ENCODE measurements around the gene RASSF8.

RASSF8 gene, protein sequence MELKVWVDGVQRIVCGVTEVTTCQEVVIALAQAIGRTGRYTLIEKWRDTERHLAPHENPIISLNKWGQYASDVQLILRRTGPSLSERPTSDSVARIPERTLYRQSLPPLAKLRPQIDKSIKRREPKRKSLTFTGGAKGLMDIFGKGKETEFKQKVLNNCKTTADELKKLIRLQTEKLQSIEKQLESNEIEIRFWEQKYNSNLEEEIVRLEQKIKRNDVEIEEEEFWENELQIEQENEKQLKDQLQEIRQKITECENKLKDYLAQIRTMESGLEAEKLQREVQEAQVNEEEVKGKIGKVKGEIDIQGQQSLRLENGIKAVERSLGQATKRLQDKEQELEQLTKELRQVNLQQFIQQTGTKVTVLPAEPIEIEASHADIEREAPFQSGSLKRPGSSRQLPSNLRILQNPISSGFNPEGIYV

DNA sequence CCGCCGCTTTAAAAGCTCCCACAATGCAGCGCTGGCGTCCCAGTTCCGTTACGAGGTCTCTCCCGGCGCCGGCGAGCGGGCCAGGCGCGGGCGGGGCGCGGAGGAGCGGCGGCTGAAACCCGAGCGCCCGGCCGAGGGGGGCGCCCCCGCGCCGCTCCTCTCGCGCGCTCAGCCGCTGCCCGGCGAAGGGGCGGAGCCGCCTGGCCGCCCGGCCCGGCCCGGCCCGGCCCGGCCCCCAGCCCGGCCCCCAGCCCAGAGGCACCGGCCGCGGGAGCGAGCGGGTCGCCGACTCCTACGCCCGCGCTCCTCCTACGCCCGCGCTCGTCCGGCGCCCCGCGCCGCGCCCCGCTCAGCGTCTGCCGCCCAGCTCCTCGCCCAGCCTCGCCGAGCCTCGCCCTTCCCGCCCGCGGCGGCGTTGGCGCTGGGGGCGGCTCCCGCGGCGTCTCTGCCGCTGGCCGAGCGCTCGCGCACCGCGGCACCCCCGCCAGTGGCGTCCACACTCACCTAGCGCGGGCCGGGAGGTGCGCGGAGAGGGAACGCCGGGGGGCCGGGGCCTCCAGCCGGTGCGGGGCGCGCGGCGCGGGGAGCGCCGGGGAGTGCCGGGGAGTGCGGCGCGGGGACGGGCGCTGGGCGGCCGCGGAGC, at the start of gene RASSF8:
RASSF8 (plus strand) TSS at position 255 of the 643 bp plus-strand sequence. CDS start 96,662 bp downstream, outside the sequence.
- Histone ChIP-seq H3K4me1 (ENCODE audit: low read length) (peaks cover 14% of the 10 kb centered on the region), H3K4me3 (ENCODE audit: low read length) (peak within 1 kb of the TSS; percentile 82), H3K9ac (ENCODE audit: low read length) (peak within 1 kb of the TSS; percentile 75), H3K27ac (ENCODE audit: low read length) (peak within 1 kb of the TSS; percentile 22; the same call in 1 of the 2 replicates), H3K9me3 (ENCODE audit: insufficient read depth, low read length) (no peaks in the 10 kb centered on the region), H3K36me3 (replicated peaks; ENCODE audit: low read depth, low read length) (no peaks in the 10 kb centered on the region), H3K27me3 (ENCODE audit: low read depth, low read length) (0 out of 2 replicates have a peak, but pooled peaks cover 2% of the 10 kb centered on the region), H4K20me1 (ENCODE audit: insufficient read depth, low read length) (peaks cover 4% of the 10 kb centered on the region; the same call in 1 of the 2 replicates), H3K79me2 (ENCODE audit: low read length) (peaks cover 7% of the 10 kb centered on the region; the same call in 1 of the 2 replicates), H2AFZ (ENCODE audit: low read depth, low read length) (peak within 1 kb of the TSS; percentile 69), H3K4me2 (ENCODE audit: low read length) (peak within 1 kb of the TSS; percentile 83)
- TF ChIP-seq EZH2phosphoT487 (IDR thresholded peaks at IDR 0.05; ENCODE audit: low read depth): no peak
- TF ChIP-seq, protein P1, sequence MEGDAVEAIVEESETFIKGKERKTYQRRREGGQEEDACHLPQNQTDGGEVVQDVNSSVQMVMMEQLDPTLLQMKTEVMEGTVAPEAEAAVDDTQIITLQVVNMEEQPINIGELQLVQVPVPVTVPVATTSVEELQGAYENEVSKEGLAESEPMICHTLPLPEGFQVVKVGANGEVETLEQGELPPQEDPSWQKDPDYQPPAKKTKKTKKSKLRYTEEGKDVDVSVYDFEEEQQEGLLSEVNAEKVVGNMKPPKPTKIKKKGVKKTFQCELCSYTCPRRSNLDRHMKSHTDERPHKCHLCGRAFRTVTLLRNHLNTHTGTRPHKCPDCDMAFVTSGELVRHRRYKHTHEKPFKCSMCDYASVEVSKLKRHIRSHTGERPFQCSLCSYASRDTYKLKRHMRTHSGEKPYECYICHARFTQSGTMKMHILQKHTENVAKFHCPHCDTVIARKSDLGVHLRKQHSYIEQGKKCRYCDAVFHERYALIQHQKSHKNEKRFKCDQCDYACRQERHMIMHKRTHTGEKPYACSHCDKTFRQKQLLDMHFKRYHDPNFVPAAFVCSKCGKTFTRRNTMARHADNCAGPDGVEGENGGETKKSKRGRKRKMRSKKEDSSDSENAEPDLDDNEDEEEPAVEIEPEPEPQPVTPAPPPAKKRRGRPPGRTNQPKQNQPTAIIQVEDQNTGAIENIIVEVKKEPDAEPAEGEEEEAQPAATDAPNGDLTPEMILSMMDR (IDR thresholded peaks at IDR 0.05; ENCODE audit: low read depth, low read length): no peak

DNA sequence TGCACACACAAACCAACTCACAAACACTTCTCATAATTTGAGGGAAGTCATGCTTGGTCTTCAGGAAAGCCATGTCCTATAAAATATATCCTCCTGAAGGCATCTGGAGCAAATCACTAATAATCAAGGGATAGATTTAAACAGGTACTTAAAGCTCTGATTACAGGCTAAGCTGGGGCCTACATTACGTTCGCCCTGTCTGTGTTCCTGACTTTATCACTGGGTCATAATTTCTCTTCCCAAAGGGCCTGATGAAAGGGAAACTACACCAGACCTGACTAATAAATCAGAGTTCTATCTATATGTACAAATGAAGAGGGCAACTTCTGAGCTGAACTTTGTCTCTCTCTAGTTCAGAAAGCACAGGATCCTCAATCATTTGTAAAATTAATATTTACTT, 43.9 kb upstream of the RASSF8 start:
- no peak overlapping the region for H3K27ac ChIP-seq (ENCODE audit: low read length)
- no peaks in the 10 kb centered on the region for H3K79me2 ChIP-seq (ENCODE audit: low read length)
- no peaks in the 10 kb centered on the region for H3K4me1 ChIP-seq (ENCODE audit: low read length)
- no peaks in the 10 kb centered on the region for H3K9me3 ChIP-seq (ENCODE audit: insufficient read depth, low read length)
- H2AFZ ChIP-seq (ENCODE audit: low read depth, low read length): no peak overlapping the region
- H3K27me3 ChIP-seq (ENCODE audit: low read depth, low read length): no peaks in the 10 kb centered on the region
- no peak overlapping the region for H3K4me2 ChIP-seq (ENCODE audit: low read length)
- H3K9ac ChIP-seq (ENCODE audit: low read length): no peak overlapping the region
- H3K4me3 ChIP-seq (ENCODE audit: low read length): no peak overlapping the region
- no peaks in the 10 kb centered on the region for H4K20me1 ChIP-seq (ENCODE audit: insufficient read depth, low read length)
- H3K36me3 ChIP-seq (replicated peaks; ENCODE audit: low read depth, low read length): no peaks in the 10 kb centered on the region
- no peak for TF ChIP-seq EZH2phosphoT487 (IDR thresholded peaks at IDR 0.05; ENCODE audit: low read depth)
- TF ChIP-seq, protein P1 (IDR thresholded peaks at IDR 0.05; ENCODE audit: low read depth, low read length): no peak

DNA sequence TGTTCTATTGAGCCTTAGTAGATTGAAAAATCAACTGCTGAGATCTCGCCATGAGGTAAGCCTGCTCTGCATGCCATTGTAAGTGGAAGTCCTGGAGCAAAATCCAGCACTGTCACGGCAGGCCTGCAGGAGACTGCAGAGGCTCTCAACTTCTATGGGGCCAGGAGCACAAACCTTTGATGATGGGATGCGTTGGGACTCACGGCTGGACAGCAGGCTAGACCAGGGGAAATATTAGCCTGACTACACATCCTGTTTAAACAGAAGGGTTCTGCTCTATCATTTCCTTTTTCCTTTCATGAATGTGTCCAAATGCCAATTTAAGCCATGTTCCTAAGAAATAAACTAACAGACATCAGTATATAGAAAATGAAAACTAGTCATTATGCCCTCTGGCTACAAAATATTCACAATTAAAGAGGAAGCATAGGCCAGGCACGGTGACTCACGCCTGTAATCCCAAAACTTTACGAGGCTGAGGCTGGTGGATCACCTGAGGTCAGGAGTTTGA, 33.9 kb upstream of the RASSF8 start:
- no peak for TF ChIP-seq EZH2phosphoT487 (IDR thresholded peaks at IDR 0.05; ENCODE audit: low read depth)
- TF ChIP-seq, protein P1 (IDR thresholded peaks at IDR 0.05; ENCODE audit: low read depth, low read length): no peak
- H3K27ac ChIP-seq (ENCODE audit: low read length): no peak overlapping the region
- H2AFZ ChIP-seq (ENCODE audit: low read depth, low read length): no peak overlapping the region
- no peaks in the 10 kb centered on the region for H4K20me1 ChIP-seq (ENCODE audit: insufficient read depth, low read length)
- H3K9me3 ChIP-seq (ENCODE audit: insufficient read depth, low read length): no peaks in the 10 kb centered on the region
- no peaks in the 10 kb centered on the region for H3K4me1 ChIP-seq (ENCODE audit: low read length)
- no peaks in the 10 kb centered on the region for H3K79me2 ChIP-seq (ENCODE audit: low read length)
- no peak overlapping the region for H3K4me2 ChIP-seq (ENCODE audit: low read length)
- no peaks in the 10 kb centered on the region for H3K27me3 ChIP-seq (ENCODE audit: low read depth, low read length)
- H3K36me3 ChIP-seq (replicated peaks; ENCODE audit: low read depth, low read length): no peaks in the 10 kb centered on the region
- no peak overlapping the region for H3K9ac ChIP-seq (ENCODE audit: low read length)
- H3K4me3 ChIP-seq (ENCODE audit: low read length): no peak overlapping the region

DNA sequence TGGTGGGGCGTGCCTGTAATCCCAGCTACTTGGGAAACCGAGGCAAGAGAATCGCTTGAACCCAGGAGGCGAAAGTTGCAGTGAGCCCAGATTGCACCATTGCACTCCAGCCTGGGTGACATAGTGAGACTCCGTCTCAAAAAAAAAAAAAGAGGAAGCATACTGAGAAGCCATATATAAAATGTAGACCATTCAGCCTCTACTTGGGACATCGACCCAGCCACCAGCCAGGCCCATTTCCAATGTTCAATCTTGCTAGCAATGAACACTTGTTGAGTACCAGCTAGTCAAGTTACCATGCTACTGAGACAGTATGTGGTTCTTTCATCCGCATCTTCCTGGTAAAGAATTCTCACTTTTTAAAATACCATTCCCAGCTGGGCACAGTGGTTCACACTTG, 33.4 kb upstream of the RASSF8 start:
- H3K79me2 ChIP-seq (ENCODE audit: low read length): no peaks in the 10 kb centered on the region
- no peak overlapping the region for H2AFZ ChIP-seq (ENCODE audit: low read depth, low read length)
- H3K36me3 ChIP-seq (replicated peaks; ENCODE audit: low read depth, low read length): no peaks in the 10 kb centered on the region
- no peak overlapping the region for H3K4me2 ChIP-seq (ENCODE audit: low read length)
- H3K9ac ChIP-seq (ENCODE audit: low read length): no peak overlapping the region
- TF ChIP-seq EZH2phosphoT487 (IDR thresholded peaks at IDR 0.05; ENCODE audit: low read depth): no peak
- TF ChIP-seq, protein P1 (IDR thresholded peaks at IDR 0.05; ENCODE audit: low read depth, low read length): no peak
- H3K27ac ChIP-seq (ENCODE audit: low read length): no peak overlapping the region
- H3K4me3 ChIP-seq (ENCODE audit: low read length): no peak overlapping the region
- no peaks in the 10 kb centered on the region for H3K9me3 ChIP-seq (ENCODE audit: insufficient read depth, low read length)
- H3K4me1 ChIP-seq (ENCODE audit: low read length): no peaks in the 10 kb centered on the region
- no peaks in the 10 kb centered on the region for H3K27me3 ChIP-seq (ENCODE audit: low read depth, low read length)
- no peaks in the 10 kb centered on the region for H4K20me1 ChIP-seq (ENCODE audit: insufficient read depth, low read length)
